Endothelial cell of umbilical vein (primary cell): Measurements from ENCODE around the gene WBP2. TPM values are rescaled to one million over a fixed set of nuclear protein-coding genes. Genes with fewer than 3 reads are reported as not detected.
A peak's percentile ranks its signal among the peaks of the same experiment; 100 is the strongest.

Source experiments
- BruUV-seq: library from RNA; stranded (reverse); fragments of 400-500 nt; replicated peaks from 2 replicates; lab custom pipeline; 2021; lab: Mats Ljungman, UMichigan
- CTCF ChIA-PET: fragments of 300-600, 350-600 bp; sonication (Branson Sonifier 250); formaldehyde crosslinking; loops from one replicate; lab custom pipeline; 2021; ENCODE audit warnings: antibody characterized with exemption, inconsistent platforms; lab: Charles Lee
- POLR2A ChIA-PET: fragments of 300-600, 350-600 bp; sonication (Branson Sonifier 250); formaldehyde crosslinking; loops from one replicate; lab custom pipeline; 2021; ENCODE audit warnings: antibody characterized with exemption, inconsistent platforms; lab: Charles Lee
- DNase-seq: peaks from one replicate; pipeline ENCODE4 v3.0.0-alpha.2; 2011; ENCODE audit warnings: low read depth, low spot score
- FAIRE-seq: peaks from 2 replicates; lab custom pipeline; 2011; peaks lifted over from hg19 to GRCh38; lab: Jason Lieb, UNC
- H2AFZ ChIP-seq: 2 replicates; pipeline ENCODE4 v1.6.0; 2012; ENCODE audit warnings: low read depth, low read length, control low read depth, inconsistent platforms
- H3K27ac ChIP-seq: 2 replicates; pipeline ENCODE4 v1.5.1; 2011; ENCODE audit warnings: low read depth, mild to moderate bottlenecking, control low read depth, low read length, moderate library complexity; ENCODE audit not compliant: insufficient read depth
- H3K27me3 ChIP-seq, 2 experiments: 2 replicates each; pipeline versions ENCODE4 v1.6.0 to v1.6.1; 2011; ENCODE audit warnings: low read length in 2 of 2, mixed read lengths in 1 of 2; ENCODE audit not compliant: control insufficient read depth in 2 of 2, insufficient read depth in 2 of 2
- H3K36me3 ChIP-seq, 2 experiments: 2 replicates in 1 of 2; 3 replicates in 1 of 2; pipeline ENCODE4 v1.5.1; 2011; ENCODE audit warnings: low read length in 2 of 2, mild to moderate bottlenecking in 1 of 2, moderate library complexity in 1 of 2; ENCODE audit not compliant: control insufficient read depth in 2 of 2, insufficient read depth in 2 of 2; ENCODE audit errors: extremely low read depth in 1 of 2
- H3K4me1 ChIP-seq: 3 replicates; pipeline ENCODE4 v1.5.1; 2011; ENCODE audit warnings: mild to moderate bottlenecking, low read length; ENCODE audit not compliant: control insufficient read depth, insufficient read depth; ENCODE audit errors: extremely low read depth
- H3K4me2 ChIP-seq: 2 replicates; pipeline ENCODE4 v1.6.1; 2011; ENCODE audit warnings: low read length, control low read depth, mixed read lengths; ENCODE audit not compliant: insufficient read depth
- H3K4me3 ChIP-seq, 3 experiments: fragments of 200-600 bp in 1 of 3; sonication (generic), shearing (Covaris generic) in 1 of 3; replicated peaks in 1 of 3; 2 replicates each; pipeline ENCODE4 v1.5.1; 2011 to 2016; ENCODE audit warnings: control low read depth in 3 of 3, low read length in 3 of 3, mild to moderate bottlenecking in 2 of 3, inconsistent platforms in 1 of 3, low read depth in 1 of 3, moderate library complexity in 1 of 3; ENCODE audit not compliant: insufficient read depth in 1 of 3
- H3K79me2 ChIP-seq: 2 replicates; pipeline ENCODE4 v1.6.0; 2012; ENCODE audit warnings: low read length, inconsistent platforms; ENCODE audit not compliant: control insufficient read depth, insufficient read depth
- H3K9ac ChIP-seq: replicated peaks from 2 replicates; pipeline ENCODE3; 2011; ENCODE audit warnings: low read length, control low read depth; ENCODE audit not compliant: insufficient read depth; ENCODE audit errors: extremely low read depth
- H3K9me1 ChIP-seq: replicated peaks from 3 replicates; pipeline ENCODE4 v1.6.0; 2011; ENCODE audit warnings: mild to moderate bottlenecking, low read length; ENCODE audit not compliant: control insufficient read depth, insufficient read depth; ENCODE audit errors: extremely low read depth
- H3K9me3 ChIP-seq: replicated peaks from 2 replicates; pipeline ENCODE4 v1.5.1; 2012; ENCODE audit warnings: low read length, inconsistent platforms; ENCODE audit not compliant: control insufficient read depth, insufficient read depth
- H4K20me1 ChIP-seq: replicated peaks from 2 replicates; pipeline ENCODE3; 2011; ENCODE audit warnings: mild to moderate bottlenecking, low read length; ENCODE audit not compliant: control insufficient read depth, insufficient read depth; ENCODE audit errors: extremely low read depth
- EZH2 ChIP-seq: IDR thresholded peaks from 2 replicates; pipeline ENCODE4 v1.6.1; 2012; ENCODE audit warnings: borderline replicate concordance, low read depth, mild to moderate bottlenecking, moderate library complexity, low read length, inconsistent platforms; ENCODE audit not compliant: severe bottlenecking
- FOS ChIP-seq: IDR thresholded peaks from 2 replicates; pipeline ENCODE4 v1.6.1; 2011; ENCODE audit warnings: mild to moderate bottlenecking, low read length, moderate library complexity, borderline replicate concordance; ENCODE audit not compliant: insufficient read depth
- GATA2 ChIP-seq: IDR thresholded peaks from 2 replicates; pipeline ENCODE4 v1.7.0; 2011; ENCODE audit warnings: low read depth, mild to moderate bottlenecking, moderate library complexity, mixed read lengths, low read length; ENCODE audit not compliant: insufficient read length, insufficient read depth
- JUN ChIP-seq: IDR thresholded peaks from 2 replicates; pipeline ENCODE4 v1.6.1; 2011; ENCODE audit warnings: borderline replicate concordance, low read depth; ENCODE audit not compliant: insufficient read length, insufficient read depth
- MYC ChIP-seq: IDR thresholded peaks from one replicate; pipeline ENCODE4 v1.6.1; 2011; ENCODE audit warnings: mild to moderate bottlenecking, low read depth, low read length
- POLR2A ChIP-seq: IDR thresholded peaks from 2 replicates; pipeline ENCODE4 v1.6.1; 2012; ENCODE audit warnings: low read depth, mild to moderate bottlenecking, control low read depth, low read length
- POLR2AphosphoS5 ChIP-seq: IDR thresholded peaks from 2 replicates; pipeline ENCODE4 v1.6.1; 2012; ENCODE audit warnings: low read depth, mild to moderate bottlenecking, control low read depth, low read length, moderate library complexity; ENCODE audit not compliant: insufficient read depth
- dilution Hi-C: fragments of 300-500 bp; cut with MboI; formaldehyde crosslinking; loops from one replicate; pipeline ENCODE4 v1.15.0; 2019; ENCODE audit warnings: low sequenced_read_pairs; ENCODE audit not compliant: extremely low pct_ligation_motif_present
- intact Hi-C: fragments of 100-400 bp; cut with micrococcal nuclease; formaldehyde crosslinking; loops from one replicate; pipeline ENCODE4 v1.10.0; 2022
- polyA plus RNA-seq, 4 experiments: library from polyadenylated mRNA; depleted of rRNA in 3 of 4; stranded (reverse) in 3 of 4; unstranded in 1 of 4; fragments of >200 nt; gene quantifications; 2 replicates each; pipeline versions ENCODE4 v1.2.1 to v1.2.3, GENCODE V29; 2011 to 2012; ENCODE audit warnings: missing spikeins in 1 of 4
- total RNA-seq: library from RNA; stranded (reverse); gene quantifications from 2 replicates; pipeline ENCODE4 v1.2.3, GENCODE V29; 2021
- TF ChIP-seq, protein P1 (sequence below): IDR thresholded peaks from 2 replicates; pipeline ENCODE4 v1.6.1; 2011; ENCODE audit not compliant: insufficient read depth, insufficient read length
- TF ChIP-seq, protein P2 (sequence below), 2 donors: IDR thresholded peaks; 1 replicate in 1 of 2; 2 replicates in 1 of 2; pipeline ENCODE4 v1.5.1; 2011; ENCODE audit warnings: low read length in 2 of 2, mild to moderate bottlenecking in 2 of 2, moderate library complexity in 2 of 2, control low read depth in 1 of 2, inconsistent platforms in 1 of 2, low read depth in 1 of 2; ENCODE audit not compliant: insufficient read depth in 1 of 2; ENCODE audit errors: extremely low read depth in 1 of 2

Gene WBP2
- total and polyA plus RNA-seq, 2 donors (not counting 3 experiments of a cell fraction or from before 2014, with no cell fraction given) = 81.5 to 126 TPM

DNA sequence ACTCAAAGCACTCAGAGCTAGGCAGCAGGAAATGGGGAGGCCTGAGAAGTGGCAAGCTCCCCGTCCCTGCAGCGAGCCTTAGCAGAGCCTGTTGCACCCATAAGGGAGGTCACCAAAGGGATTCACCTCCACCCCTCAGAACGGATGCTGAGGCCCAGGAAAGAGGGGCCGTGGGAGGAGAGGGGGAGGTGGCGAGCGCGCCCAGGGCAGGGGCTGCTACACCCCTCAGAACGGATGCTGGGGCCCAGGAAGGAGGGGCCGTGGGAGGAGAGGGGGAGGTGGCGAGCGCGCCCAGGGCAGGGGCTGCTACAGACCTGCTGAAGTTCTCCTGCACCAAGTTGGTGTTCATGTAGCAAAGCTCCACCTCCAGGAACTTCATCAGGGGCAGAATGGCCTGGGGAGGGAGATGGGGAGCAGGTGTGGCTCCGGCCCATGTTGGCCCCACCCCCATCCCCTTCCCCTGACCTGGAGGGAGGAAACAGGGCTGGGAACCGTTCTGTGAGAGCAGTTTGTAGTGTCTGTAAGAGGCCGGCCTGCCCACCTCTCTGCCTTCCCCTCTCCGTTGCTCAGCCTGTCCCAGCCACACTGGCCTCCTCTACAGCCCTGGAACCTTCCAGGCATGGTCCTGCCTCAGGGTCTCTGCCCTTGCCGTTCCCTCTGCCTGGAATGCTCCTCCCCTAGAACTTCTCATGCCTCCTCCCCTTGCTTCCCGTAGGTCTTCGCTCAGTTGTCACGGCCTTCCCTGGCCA lies 22.3 kb downstream of the WBP2 start:
- no peak for DNase-seq
- Histone ChIP-seq H3K4me1 (peaks cover 5% of the 10 kb centered on the region), H3K9me1 (no peaks in the 10 kb centered on the region), H4K20me1 (no peaks in the 10 kb centered on the region), H3K9me3 (no peaks in the 10 kb centered on the region), H3K36me3 (no peaks in the 10 kb centered on the region), H3K79me2 (no peaks in the 10 kb centered on the region), H3K27me3 (no peaks in the 10 kb centered on the region), H3K9ac (no peak overlapping the region), H3K4me3 (no peak overlapping the region), H2AFZ (peak overlapping the region; percentile 31), H3K27ac (no peak overlapping the region), H3K4me2 (no peak overlapping the region)
- FAIRE-seq = no peak
- dilution Hi-C loops (no loop called here), intact Hi-C loops (no loop called here)
- ChIA-PET POLR2A (interaction anchor here (0.8 kb wide), 1 partner anchor 53 kb away, joined by 3 read pairs; a partner anchor contains a TSS), CTCF (interaction anchor here (0.7 to 1.4 kb wide), 4 partner anchors 13 to 50 kb away, joined by 3 to 6 read pairs (median 4); no protein-coding TSS in a partner anchor)
- TF ChIP-seq POLR2AphosphoS5 (no peak), GATA2 (no peak), EZH2 (no peak), MYC (no peak), JUN (no peak), POLR2A (no peak), FOS (no peak)
- TF ChIP-seq, protein P1, sequence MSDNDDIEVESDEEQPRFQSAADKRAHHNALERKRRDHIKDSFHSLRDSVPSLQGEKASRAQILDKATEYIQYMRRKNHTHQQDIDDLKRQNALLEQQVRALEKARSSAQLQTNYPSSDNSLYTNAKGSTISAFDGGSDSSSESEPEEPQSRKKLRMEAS = no peak
- TF ChIP-seq, protein P2, sequence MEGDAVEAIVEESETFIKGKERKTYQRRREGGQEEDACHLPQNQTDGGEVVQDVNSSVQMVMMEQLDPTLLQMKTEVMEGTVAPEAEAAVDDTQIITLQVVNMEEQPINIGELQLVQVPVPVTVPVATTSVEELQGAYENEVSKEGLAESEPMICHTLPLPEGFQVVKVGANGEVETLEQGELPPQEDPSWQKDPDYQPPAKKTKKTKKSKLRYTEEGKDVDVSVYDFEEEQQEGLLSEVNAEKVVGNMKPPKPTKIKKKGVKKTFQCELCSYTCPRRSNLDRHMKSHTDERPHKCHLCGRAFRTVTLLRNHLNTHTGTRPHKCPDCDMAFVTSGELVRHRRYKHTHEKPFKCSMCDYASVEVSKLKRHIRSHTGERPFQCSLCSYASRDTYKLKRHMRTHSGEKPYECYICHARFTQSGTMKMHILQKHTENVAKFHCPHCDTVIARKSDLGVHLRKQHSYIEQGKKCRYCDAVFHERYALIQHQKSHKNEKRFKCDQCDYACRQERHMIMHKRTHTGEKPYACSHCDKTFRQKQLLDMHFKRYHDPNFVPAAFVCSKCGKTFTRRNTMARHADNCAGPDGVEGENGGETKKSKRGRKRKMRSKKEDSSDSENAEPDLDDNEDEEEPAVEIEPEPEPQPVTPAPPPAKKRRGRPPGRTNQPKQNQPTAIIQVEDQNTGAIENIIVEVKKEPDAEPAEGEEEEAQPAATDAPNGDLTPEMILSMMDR (IDR thresholded peaks at IDR 0.05; ENCODE audit: extremely low read depth in 1 of 2, insufficient read depth in 1 of 2, low read depth in 1 of 2, low read length in 2 of 2) = no peak
- BruUV-seq = no TSS peak
